Left renal pelvis (tissue), 4 donors: ENCODE data around the gene MORN1. TPM values are rescaled to one million over a fixed set of nuclear protein-coding genes. Genes with fewer than 3 reads are reported as not detected.

ENCODE experiments used
- DNase-seq, 4 donors: peaks; one replicate each; pipeline ENCODE4 v3.0.0-alpha.2; 2013; ENCODE audit warnings: low read depth in 4 of 4, low spot score in 3 of 4
- polyA plus RNA-seq, 4 donors: library from polyadenylated mRNA; unstranded; fragments of 120-200 nt; gene quantifications; one replicate each; pipeline ENCODE4 v1.2.1, GENCODE V29; 2013; ENCODE audit not compliant: insufficient read length in 4 of 4

MORN1 gene
- polyA plus RNA-seq, 4 donors: 7.9 to 16.7 (median 11.1) TPM

GRCh38 chr1:2388004-2388913 is 3.1 kb downstream of the MORN1 start:
- no peak for DNase-seq

DNA sequence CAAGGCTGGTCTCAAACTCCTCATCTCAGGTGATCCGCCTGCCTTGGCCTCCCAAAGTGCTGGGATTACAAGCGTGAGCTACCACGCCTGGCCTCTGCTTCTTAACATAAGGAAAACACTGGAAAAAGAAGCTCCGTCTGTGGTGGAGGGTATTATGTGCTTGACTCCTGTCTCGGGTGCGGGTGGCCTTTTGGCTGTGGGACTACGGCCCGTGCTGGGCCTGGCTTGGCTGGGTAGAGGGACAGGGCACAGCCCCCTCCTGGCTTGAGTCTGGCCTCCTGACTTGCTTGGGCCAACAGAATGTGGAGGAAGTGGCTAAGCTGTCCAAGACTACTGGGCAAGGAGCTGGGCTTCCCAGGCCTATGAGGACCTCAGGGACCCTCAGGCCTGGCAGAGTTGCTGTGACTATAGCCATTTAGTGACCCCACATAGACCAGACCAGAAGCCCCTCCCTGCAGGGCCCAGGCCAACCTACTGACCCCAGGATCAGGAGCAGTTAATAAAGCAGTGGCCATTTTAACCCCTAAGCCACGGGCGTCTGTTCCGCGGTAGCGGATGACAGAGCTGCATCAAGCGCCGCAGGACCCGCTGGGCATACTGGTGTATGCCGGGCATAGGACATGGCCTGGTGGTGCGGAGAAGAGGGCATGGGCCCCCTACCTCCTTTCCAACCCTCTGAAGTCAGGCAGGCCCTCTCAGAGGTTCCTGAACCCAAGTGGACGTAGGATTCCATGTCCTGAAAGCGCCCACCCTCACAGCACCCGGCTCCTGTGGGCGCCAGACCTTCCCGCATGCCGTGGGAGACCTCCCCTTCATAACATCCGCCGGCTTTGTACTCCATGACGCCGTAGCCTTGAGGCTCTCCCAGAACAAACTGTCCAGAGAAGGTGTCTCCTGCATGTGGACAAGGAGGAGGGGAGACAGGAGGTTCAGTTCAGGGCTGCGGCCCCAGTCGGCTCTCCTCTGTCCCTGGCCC is 4.4 kb downstream of the MORN1 start:
- no peak for DNase-seq

- no peak for DNase-seq
Observed at GRCh38 chr1:2385606-2386280, 5.6 kb downstream of the MORN1 start.

DNA sequence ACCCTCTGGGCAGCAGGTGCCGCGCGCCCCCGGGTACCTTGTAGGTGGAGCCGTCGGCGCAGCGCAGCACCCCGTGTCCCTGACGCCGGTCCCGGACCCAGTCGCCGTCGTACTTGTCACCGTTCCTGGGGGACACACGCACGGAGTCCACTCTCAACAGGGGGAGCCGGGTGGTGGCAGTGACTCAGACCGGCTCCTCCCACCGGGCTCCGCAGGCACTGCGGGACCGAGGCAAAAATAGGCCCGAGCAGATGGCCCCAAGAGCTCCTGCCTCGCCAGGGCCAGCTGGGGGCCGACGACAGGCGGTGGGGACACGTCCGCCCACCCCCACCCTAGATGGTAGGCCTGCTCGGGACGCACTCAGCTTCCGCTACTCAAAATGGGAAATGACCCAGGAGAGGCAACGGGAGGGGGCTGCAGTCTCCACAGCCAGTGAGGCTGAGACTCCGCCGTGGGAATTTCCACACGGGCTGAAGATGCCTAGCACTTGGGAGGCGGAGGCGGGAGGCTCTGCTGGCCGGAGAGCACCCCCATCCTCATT is 6.3 kb downstream of the MORN1 start:
- DNase-seq: no peak

GRCh38 chr1:2384130-2384860 is 7.1 kb downstream of the MORN1 start:
- no peak for DNase-seq

- no peak for DNase-seq
Observed at GRCh38 chr1:2383576-2383975, 7.8 kb downstream of the MORN1 start.

DNA sequence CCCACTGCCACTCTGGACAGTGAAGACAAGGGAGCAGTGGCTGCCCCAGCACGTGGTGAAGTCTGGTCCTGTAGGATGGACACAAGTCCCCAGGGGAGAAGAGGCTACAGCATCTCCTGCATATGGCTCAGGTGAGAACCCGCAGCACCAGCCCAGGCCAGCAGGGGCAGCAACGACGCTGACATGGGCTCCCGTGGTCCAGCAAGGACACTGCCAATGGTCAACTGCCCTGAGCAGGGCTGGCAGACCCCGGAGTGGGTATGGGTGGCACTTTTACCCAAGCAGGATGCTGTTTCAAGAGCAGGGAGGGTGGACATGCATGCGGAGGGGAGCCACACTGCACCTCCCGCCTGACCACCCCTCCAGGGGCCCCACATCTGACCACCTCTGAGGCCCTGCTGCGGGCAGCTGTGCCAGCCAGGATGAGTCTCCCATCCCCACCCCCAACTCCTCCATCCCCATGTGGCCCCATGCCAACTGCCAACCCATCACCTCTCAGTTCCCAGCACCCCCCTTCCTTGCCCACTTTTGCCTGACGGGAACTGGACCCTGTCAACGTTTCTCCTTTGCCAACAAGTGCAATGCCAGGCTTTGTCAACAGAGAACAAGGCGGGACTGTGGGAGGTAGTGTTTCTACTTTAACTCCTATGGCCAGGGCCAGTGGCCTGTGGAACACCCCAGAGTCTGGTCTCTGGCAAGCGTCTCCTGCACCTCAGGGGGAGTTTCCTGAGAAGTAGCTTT is 8.6 kb downstream of the MORN1 start:
- no peak for DNase-seq

- peak in 3 of 4 donors; percentile 50 to 54 (median 54) for DNase-seq
Observed at GRCh38 chr1:2381741-2382620, 9.4 kb downstream of the MORN1 start.

- no peak for DNase-seq
Observed at GRCh38 chr1:2380816-2381591, 10.3 kb downstream of the MORN1 start.

DNA sequence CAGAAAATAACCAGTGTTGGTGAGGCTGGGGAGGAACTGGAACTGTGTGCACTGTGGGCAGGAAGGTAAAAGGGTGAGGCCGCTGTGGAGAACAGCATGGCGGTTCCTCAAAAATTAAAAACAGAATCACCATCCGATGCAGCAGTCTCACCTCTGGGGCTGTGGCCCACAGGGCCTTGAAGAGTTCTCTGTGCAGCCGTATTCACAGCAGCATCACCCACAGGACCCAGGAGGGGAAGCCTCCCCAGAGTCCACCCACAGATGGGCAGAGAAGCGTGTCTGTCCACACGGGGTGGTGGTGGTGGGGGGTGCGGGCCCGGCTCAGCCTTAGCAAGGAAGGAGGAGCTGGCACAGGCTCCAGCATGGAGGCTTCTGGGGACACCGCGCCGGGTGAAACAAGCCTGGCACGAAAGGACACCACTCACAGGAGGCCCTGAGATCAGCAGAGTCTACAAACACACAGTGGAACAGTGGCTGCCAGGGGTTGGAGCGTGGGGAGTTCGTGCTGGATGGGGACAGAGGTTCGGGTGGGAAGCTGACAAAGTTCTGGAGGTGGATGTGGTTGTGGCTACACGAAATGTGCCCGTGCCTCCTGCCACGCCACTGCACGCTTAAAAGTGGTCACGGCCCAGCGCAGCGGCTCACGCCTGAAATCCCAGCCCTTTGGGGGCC is 11.5 kb downstream of the MORN1 start:
- DNase-seq: no peak

DNA sequence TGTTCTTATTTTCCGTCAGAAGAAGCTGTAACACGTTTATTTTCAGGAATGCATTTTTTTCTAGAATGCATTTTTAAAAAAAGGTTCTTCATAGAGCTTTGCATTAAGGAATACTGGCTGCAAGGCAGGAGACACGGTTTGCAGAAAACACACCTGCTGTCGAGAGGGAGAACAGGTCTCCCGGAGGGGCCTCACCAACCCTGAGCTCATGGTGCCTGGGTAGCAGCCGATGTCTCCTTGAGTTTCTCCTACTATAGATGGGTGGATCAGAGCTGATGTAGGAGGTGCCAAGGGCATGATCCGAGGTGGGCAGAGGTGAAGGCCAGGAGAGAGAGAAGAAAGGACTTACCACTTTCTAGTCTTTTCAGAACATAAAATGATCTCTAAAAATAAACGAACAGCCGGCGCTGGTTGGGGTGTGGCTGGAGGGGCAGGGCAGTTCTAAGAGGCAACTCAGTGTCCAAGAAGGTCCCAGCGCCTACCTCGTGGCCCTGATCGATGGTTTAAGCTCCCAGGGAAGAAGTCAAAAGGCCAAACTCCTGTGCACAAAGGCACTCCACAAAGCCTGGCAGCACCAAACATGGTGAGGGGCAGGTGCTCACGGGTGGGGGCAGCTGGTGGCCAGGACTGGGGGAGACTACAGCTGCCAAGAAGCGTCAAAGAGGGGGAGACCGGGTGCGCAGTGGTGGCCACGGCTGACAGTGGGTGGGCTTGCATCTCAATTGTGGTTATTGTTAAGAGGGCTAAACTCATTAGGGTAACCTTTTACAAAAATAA is 12.2 kb downstream of the MORN1 start:
- DNase-seq: no peak

- DNase-seq: no peak
Observed at GRCh38 chr1:2378441-2378851, 12.9 kb downstream of the MORN1 start.

GRCh38 chr1:2377751-2378440 is 13.5 kb downstream of the MORN1 start:
- no peak for DNase-seq

- DNase-seq: no peak
Observed at GRCh38 chr1:2376931-2377672, 14.3 kb downstream of the MORN1 start.

GRCh38 chr1:2376261-2376741 is 15.1 kb downstream of the MORN1 start:
- DNase-seq: no peak
